Astrocyte (in vitro differentiated cells and primary cell): Measurements from ENCODE around the gene MARK1.

Experiments used
- EZH2 ChIP-seq: IDR thresholded peaks from 2 replicates; pipeline ENCODE4 v1.6.1; 2012; ENCODE audit warnings: mild to moderate bottlenecking, low read length, inconsistent platforms; ENCODE audit not compliant: insufficient read depth
- TF ChIP-seq, protein P1 (sequence below): IDR thresholded peaks from 2 replicates; pipeline ENCODE4 v1.5.1; 2011; ENCODE audit warnings: low read depth, mild to moderate bottlenecking, inconsistent platforms, low read length, moderate library complexity; ENCODE audit not compliant: insufficient read depth

DNA sequence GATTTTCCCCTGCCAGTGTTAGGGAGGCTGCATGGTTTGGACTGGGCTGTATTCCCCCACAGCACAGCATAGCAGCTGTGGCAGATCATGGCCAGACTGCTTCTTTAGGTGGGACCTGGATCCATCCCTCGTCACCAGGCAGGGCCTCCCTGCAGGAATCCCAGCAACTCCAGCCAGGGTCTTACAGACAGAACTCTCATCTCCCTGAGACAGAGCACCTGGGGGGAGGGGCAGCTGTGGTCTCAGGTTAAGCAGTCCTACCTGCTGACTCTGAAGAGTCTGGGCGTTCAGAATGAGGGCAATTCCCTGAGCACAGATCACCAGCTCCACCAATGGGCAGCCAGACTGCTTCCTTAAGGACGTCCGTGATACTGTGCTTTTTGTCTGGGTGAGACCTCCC lies 114.3 kb downstream of the MARK1 start:
- TF ChIP-seq, protein P1, sequence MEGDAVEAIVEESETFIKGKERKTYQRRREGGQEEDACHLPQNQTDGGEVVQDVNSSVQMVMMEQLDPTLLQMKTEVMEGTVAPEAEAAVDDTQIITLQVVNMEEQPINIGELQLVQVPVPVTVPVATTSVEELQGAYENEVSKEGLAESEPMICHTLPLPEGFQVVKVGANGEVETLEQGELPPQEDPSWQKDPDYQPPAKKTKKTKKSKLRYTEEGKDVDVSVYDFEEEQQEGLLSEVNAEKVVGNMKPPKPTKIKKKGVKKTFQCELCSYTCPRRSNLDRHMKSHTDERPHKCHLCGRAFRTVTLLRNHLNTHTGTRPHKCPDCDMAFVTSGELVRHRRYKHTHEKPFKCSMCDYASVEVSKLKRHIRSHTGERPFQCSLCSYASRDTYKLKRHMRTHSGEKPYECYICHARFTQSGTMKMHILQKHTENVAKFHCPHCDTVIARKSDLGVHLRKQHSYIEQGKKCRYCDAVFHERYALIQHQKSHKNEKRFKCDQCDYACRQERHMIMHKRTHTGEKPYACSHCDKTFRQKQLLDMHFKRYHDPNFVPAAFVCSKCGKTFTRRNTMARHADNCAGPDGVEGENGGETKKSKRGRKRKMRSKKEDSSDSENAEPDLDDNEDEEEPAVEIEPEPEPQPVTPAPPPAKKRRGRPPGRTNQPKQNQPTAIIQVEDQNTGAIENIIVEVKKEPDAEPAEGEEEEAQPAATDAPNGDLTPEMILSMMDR = no peak
- TF ChIP-seq EZH2 = no peak
